Measurements from ENCODE around the gene CFAP46. TPM values are rescaled to one million over a fixed set of nuclear protein-coding genes. Genes with fewer than 3 reads are reported as not detected.

The CFAP46 gene
- total RNA-seq, 1 donor from 2014 or later, result 1.6 TPM

DNA sequence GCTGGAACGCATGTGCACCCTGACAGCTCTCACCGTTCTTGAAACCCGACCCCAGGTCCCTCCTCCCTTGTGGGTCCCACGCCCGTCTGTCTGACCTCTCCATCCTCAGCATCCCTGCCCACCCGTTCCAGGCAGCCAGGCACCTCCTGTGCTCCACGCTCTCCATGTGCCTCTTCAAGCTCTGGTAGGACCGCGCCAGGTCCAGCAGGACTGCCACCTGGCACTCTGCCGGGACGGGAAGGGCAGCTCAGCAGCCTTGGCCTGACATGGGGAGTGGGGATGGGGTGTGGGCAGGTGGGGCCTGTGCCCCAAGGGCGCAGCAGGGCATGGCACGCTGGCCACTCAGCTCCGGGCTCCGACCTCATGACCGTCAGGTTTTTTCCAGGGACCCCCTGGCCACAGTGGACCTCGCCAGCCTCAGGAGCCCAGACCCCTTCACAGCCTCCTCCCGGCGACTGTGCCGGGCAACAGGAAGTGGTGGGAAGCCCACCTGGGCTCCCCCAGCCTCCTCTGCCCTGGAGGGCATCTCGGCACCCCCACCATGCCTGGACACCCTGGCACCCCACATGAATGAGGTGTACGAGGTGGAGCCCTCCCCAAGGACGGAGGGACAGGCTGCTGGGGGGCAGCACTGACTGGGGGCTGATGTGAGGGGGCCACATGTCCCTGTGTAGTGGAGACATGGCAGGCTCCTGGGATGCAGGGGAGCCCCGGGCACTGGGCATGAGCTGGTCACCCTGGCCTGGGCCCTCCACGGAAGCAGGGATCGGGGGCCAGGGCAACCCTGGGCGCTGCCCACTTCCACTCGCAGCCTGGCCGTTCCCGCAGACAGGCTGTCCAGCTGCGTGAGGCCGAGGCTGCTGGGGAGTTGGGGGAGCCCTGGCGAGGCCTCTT is 131.3 kb downstream of the CFAP46 start:
- Histone ChIP-seq H3K4me2 (no peak overlapping the region), H3K9me3 (ENCODE audit: low read depth) (no peaks in the 10 kb centered on the region), H3K36me3 (no peaks in the 10 kb centered on the region), H2AFZ (replicated peaks) (no peak overlapping the region), H3F3A (ENCODE audit: low read depth) (no peaks in the 10 kb centered on the region), H3K9ac (no peak overlapping the region), H3K4me3 (no peak overlapping the region), H3K79me2 (ENCODE audit: low read depth) (no peaks in the 10 kb centered on the region), H3K27ac (no peak overlapping the region), H4K20me1 (ENCODE audit: low read depth) (no peaks in the 10 kb centered on the region), H3K4me1 (no peaks in the 10 kb centered on the region), H3K27me3 (no peaks in the 10 kb centered on the region)
- H3K27me3 Mint-ChIP-seq (ENCODE audit: insufficient read depth, low read depth), result peaks cover 9% of the 10 kb centered on the region
- DNase-seq (ENCODE audit: low spot score), result no peak
- no peak overlapping the region for H3K4me3 Mint-ChIP-seq
- peaks cover 6% of the 10 kb centered on the region for H3K4me1 Mint-ChIP-seq
- no peaks in the 10 kb centered on the region for H3K36me3 Mint-ChIP-seq
- no peaks in the 10 kb centered on the region for H3K9me3 Mint-ChIP-seq
- H3K27ac Mint-ChIP-seq, result peak overlapping the region; percentile 18
- no peak for TF ChIP-seq CTCF (IDR thresholded peaks at IDR 0.05)
- no peak for TF ChIP-seq EZH2 (IDR thresholded peaks at IDR 0.05)
- no peak for TF ChIP-seq EZH2phosphoT487 (IDR thresholded peaks at IDR 0.05)

DNA sequence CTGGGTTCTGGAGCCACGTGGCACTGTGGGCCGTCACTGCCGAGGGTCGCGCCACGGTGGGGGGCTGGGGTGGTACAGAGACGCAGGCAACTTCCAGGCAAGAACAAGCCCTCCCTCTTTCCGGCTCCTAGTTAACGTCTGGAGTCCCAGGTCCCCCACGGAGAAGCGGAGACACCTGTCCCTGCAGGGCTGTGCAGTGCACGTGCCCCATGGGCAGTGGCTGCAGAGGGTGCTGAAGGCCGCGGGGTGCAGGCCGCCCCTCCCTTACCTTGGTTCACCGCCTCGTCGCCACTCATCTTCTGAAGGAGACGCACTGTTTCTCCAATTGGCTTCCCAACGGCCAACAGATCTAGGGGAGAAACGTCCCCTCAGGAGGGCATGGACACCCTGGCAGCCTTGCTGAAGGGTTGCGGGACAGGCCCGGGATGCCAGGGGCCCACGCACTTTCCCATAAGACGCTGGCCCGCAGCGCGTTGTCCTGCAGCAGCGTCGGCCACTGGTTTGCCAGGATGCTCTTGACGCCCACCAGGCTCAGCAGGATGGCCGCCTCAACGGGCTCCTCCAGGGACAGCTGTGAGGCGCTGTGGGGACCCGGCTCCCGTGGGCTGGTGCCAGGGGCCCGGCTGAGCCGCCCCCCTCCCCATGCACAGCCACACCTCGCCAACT is 132.1 kb downstream of the CFAP46 start:
- Histone ChIP-seq H3F3A (ENCODE audit: low read depth) (no peaks in the 10 kb centered on the region), H2AFZ (replicated peaks) (no peak overlapping the region), H3K27me3 (no peaks in the 10 kb centered on the region), H3K4me3 (no peak overlapping the region), H4K20me1 (ENCODE audit: low read depth) (no peaks in the 10 kb centered on the region), H3K4me2 (no peak overlapping the region), H3K27ac (no peak overlapping the region), H3K36me3 (no peaks in the 10 kb centered on the region), H3K9ac (no peak overlapping the region), H3K4me1 (no peaks in the 10 kb centered on the region), H3K9me3 (ENCODE audit: low read depth) (no peaks in the 10 kb centered on the region), H3K79me2 (ENCODE audit: low read depth) (no peaks in the 10 kb centered on the region)
- TF ChIP-seq EZH2 (IDR thresholded peaks at IDR 0.05), result no peak
- TF ChIP-seq EZH2phosphoT487 (IDR thresholded peaks at IDR 0.05), result no peak
- no peak overlapping the region for H3K4me3 Mint-ChIP-seq
- H3K9me3 Mint-ChIP-seq, result no peaks in the 10 kb centered on the region
- no peaks in the 10 kb centered on the region for H3K36me3 Mint-ChIP-seq
- H3K27ac Mint-ChIP-seq, result peak overlapping the region; percentile 18
- no peak for DNase-seq (ENCODE audit: low spot score)
- H3K4me1 Mint-ChIP-seq, result peaks cover 9% of the 10 kb centered on the region
- H3K27me3 Mint-ChIP-seq (ENCODE audit: insufficient read depth, low read depth), result peaks cover 8% of the 10 kb centered on the region

GRCh38 chr10:132809232-132810140 is 132.9 kb downstream of the CFAP46 start:
- Histone ChIP-seq H3K36me3 (no peaks in the 10 kb centered on the region), H3K9me3 (ENCODE audit: low read depth) (no peaks in the 10 kb centered on the region), H3K4me1 (no peaks in the 10 kb centered on the region), H3K27me3 (no peaks in the 10 kb centered on the region), H2AFZ (replicated peaks) (no peak overlapping the region), H3K79me2 (ENCODE audit: low read depth) (no peaks in the 10 kb centered on the region), H3K27ac (no peak overlapping the region), H3K9ac (no peak overlapping the region), H4K20me1 (ENCODE audit: low read depth) (no peaks in the 10 kb centered on the region), H3K4me3 (no peak overlapping the region), H3F3A (ENCODE audit: low read depth) (no peaks in the 10 kb centered on the region), H3K4me2 (no peak overlapping the region)
- Mint-ChIP-seq H3K27ac (no peak overlapping the region), H3K36me3 (no peaks in the 10 kb centered on the region), H3K27me3 (ENCODE audit: insufficient read depth, low read depth) (peaks cover 7% of the 10 kb centered on the region), H3K9me3 (no peaks in the 10 kb centered on the region), H3K4me1 (peaks cover 6% of the 10 kb centered on the region), H3K4me3 (no peak overlapping the region)
- DNase-seq (ENCODE audit: low spot score), result no peak
- TF ChIP-seq EZH2 (IDR thresholded peaks at IDR 0.05), result no peak
- TF ChIP-seq EZH2phosphoT487 (IDR thresholded peaks at IDR 0.05), result no peak
- no peak for TF ChIP-seq CTCF (IDR thresholded peaks at IDR 0.05)
